ENCODE results near the gene DBT. TPM values are rescaled to one million over a fixed set of nuclear protein-coding genes. Genes with fewer than 3 reads are reported as not detected.

The DBT gene
- total RNA-seq, 1 donor from 2014 or later = 11.0 TPM

DNA sequence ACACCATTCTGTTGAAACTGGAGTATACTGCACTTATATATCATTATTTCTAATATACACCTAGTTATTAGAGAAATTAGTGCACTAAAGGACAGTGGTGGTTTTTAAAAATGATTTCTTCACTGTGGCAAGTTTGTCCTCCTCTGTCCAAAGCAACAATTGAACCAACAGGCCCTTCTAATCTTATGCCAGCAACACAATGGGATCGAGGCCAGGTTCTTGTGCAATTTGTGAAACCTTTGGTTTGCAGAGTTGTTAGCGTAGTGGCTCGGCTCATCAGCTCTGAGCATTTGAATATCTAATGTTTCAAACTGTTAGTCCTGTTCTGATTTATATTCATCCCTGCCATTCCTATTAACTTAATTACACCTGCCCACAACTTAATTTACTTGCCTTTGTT is 61.7 kb downstream of the DBT start:
- DNase-seq = peak; percentile 24

DNA sequence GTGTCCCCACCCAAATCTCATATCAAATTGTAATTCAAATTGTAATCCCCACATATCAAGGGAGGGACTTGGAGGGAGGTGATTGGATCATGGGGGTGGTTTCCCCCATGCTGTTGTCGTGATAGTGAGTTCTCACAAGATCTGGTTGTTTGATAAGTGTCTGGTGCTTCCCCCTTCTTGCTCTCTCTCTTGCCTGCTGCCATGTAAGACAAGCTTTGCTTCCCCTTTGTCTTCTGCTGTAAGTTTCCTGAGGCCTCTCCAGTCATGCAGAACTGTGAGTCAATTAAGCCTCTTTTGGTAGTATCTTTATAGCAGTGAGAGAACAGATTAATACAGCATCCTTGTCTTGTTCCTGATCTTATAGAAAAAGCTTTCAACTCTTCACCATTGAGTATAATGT is 65.1 kb downstream of the DBT start:
- DNase-seq = no peak

DNA sequence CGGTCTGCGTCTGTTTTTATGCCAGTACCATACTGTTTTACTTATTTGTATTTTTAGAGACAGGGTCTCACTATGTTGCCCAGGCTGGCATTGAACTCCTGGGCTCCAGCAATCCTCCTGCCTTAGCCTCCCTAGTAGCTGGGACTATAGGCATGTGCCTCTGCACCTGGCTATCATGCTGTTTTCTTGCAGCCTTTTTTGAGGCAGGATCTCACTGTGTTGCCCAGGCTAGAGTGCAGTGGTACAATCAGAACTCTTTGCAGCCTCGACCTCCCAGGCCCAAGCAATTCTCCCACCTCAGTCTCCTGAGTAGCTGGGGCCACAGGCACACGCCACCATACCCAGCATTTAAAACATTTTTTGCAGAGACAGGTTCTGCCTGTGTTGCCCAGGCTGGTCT is 66.3 kb downstream of the DBT start:
- no peak for DNase-seq

DNA sequence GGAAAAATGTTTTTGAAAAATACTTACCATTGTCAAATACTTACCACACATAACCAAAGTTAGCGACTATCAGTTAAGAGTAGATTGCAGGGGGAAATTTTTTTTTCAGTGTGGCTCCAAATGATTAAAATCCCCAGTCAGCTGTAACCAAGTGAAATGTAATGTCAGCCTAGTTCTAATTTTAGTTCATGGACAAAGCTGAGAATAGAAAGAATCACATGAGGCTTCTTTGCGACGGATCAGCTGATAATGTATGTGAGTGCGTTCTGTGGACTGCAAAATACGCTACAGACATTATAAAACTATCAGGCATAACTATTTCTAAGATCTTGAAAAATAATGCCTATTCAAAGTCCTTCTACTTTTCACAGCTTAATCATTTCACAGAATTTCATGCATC is 71.5 kb downstream of the DBT start, which contains the start of gene LRRC39:
LRRC39 (minus strand) TSS at position 166 of the 400 bp plus-strand sequence. CDS start 9,740 bp downstream, outside the sequence.
- peak; percentile 45 for DNase-seq

DNA sequence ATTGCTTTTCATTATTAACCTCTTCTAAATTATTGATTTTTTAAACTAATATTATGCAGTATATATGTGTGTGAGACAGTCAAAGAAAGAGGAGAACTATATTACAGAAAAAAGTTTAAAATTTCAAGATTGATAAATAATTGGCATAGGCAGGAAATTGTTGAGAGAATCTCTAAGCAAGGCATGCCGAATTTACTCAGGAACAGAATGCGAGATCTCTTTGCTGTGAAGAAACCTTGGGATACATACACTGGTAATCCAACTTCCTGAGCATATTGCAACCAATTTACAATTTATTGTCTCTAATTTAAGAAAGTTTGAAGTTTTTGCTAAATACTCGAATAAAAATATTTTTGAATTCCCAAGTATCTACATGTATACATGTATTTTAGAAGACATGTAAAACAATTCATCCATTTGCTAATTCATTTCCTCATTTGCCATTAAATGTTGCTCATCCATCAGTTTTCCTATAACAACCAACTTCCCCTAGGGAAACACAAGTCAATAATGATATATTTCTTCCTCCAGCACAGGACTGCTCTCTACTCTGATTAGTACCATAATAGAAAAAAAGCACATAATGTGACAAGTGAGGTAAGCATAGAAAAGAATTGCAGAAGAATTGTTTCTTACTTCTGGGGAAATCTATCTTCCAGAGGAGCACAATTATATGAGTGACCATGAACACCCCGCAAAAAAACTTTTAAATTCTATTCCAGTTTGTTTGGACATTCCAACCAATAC is 72.2 kb downstream of the DBT start:
- no peak for DNase-seq

DNA sequence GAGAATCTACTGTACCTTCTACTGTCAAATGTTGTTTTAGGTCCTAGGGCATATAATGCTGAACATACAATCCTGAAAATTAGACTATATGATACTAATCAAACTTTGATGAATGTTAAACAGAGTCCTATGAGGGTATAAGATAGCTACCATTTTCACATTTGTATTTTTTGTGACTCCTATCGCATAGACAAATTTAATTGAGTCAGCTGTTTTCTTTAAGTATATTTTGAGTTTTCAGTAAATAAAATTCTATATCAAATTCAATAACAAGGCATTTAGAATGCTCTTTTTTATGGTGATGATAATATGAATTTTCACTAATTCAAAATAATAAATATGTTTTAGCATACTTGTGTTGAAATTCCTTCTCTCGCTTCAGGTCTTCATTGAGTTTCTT is 81.6 kb downstream of the DBT start:
- no peak for DNase-seq

DNA sequence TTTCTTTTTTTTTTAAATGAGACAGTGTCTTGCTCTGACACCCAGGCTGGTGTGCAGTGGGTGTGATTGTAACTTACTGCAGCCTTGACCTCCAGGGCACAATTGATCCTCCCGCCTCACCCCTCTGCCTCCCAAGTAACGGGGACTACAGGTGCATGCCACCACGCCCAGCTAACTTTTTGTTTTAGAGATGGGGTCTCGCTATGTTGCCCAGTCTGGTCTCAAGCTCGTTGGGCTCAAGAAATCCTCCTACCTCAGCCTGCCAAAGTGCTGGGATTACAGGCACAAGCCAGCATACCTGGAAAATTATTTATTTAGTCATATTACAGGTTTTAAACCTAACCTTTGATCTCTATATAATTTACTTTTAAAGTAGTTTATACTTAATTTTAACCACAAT is 84.9 kb downstream of the DBT start:
- DNase-seq = no peak

DNA sequence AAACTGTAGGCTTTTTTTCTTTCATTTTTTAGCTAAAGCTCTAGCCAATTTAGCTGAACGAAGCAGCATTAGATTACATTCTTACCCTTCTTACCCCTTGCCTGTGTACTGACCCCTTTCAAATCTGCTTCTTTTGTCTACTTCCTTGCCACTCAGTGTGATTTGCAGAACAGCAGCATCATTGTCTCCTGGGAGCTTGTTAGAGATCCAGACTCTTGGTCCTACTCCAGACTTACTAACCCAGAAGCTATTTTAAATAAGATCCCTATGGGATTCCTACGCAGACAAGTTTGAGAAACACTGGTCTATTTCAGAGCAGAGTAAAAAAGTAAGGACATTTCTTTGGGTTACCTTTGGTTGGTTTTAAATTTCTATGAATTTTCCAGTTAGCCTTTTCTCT is 85.4 kb downstream of the DBT start:
- DNase-seq = peak; percentile 55

DNA sequence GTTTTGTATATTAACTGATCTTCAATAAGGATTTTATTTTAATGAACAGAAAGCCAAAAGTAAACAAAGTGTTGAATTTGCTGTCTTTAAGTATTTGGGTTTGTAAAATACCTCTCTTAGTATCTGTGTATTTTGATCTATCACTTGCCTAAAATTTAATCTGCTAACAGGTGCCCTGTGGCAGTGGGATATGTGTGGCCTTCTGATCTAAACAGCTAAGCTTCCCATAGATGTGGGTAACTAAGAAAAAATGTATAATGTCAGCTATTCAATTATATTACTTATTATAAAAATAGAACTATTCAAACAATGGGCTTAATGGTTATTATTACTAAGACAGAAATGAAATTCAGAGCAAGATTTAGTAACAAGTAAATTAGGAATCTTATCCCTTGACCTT is 86.8 kb downstream of the DBT start:
- DNase-seq = no peak

DNA sequence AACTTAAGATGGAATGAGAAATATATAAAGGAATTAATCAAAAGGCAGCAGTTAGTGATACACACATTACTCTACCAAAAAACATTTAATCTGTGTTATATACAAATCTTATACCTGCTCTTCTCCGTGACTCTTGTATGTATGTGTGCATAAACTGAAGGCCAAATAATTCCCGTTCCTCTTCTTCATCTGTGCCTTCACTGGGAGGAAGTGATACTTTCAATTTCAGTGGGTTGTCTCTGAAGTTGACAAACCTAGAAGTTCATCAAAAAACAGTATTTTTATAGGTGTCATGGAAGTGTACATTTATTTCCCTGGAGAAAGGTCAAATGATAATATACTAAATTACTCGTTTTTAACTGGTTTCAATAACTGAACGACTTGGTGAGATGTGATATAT is 97.4 kb downstream of the DBT start:
- DNase-seq = no peak

DNA sequence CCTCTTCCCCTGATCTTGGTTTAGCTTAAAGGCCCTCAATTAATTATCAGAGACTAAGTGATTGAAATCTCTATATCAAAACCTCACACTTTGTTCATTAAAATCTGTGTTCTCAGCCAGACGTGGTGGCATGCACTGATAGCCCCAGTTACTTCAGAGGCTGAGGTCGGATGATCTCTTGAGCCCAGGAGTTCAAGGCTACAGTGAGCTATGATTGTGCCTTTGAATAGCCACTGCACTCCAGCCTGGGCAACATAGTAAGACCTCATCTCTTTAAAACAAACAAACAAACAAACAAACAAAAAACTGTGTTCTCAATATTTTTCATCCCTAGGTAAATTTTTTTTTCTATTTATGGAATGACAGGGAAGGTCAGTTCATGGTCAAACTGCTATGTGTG is 98.0 kb downstream of the DBT start:
- no peak for DNase-seq

DNA sequence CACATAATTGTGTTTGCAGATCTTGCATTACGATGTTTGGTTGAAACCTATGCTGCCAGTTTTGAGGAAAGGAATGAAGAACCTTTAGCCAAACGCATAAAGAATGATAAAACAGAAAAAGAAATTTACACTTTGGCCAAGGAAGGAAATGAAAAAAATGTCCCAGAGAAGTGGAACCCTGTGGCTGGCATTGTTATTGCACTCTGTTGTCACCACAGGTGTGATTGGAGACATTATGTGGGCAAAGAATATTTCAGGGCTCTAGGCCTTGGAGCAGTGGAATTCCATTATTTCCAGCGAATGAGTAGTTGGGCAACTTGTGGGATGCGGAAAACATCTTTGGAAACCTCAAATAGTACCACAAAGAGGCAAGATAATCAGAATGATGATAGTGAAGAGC is 101.8 kb downstream of the DBT start:
- DNase-seq = no peak

DNA sequence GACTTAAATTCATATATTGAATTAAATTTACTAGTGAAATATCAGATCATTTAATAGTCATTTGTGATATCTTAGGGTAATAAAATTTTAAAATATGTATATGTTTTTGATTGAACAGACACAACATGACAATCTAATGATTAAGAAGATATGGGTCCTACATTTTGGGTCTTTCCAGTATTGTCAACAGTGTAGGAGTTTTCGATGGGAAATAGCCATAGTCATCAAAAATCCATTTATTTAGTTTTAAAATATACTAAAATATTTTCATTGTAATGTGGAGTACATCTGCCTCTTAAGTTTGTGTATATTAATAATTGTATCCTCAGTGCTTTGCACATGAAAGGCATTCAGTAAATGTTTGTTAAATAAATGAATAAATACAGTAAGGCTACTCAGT is 102.7 kb downstream of the DBT start:
- DNase-seq = no peak

DNA sequence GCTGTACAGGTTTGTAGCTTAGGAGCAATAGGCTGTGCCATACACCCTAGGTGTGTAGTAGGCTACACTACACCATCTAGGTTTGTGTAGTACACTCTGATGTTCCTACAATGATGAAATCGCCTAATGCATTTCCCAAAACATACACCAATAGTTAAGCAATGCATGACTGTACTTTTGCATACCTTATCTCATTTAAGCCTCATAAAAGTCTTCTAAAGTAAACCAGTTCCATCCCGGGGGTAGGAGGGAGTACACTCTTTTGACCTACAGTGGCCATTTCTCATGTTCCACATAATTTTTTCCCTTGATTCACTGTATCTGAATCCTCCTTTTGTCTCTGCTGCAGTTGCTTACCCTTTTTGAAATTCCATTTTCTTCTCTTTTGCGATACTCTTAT is 104.5 kb downstream of the DBT start:
- no peak for DNase-seq

DNA sequence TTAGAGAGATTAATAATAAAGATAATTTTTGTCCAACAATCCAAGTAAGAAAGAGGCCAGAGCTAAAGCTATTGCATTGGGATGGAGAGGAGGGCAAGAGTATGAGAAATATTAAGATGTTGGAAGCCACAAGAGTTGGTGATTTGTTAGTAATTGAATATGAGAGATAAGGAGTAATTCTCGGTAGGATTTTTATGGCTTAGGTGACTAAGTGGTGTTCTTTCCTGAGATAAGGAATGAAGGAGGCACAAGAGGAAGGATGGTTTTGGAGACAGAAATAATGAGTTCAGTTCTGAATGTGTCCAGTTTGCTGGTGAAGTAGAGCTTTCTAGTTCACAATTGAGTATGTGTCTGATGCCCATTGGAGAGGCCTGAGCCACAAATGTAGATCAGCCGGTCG is 107.3 kb downstream of the DBT start:
- DNase-seq = no peak

DNA sequence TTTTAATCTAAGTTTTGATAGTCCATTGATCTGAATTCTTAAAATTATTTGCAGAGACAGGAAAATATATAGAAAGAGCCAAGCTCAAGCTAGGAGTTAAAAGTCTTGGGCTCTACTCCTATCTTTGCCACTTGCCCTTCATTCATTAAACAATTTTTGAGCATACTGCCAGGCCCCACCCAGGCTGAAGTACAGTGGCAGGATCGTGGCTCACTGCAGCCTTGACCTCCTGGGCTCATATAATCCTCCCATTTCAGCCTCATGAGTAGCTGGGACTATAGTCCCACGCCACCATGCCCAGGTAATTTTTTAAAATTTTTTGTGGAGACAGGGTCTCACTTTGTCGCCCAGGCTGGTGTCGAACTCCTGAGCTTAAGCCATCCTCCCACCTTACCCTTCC is 108.4 kb downstream of the DBT start:
- no peak for DNase-seq

DNA sequence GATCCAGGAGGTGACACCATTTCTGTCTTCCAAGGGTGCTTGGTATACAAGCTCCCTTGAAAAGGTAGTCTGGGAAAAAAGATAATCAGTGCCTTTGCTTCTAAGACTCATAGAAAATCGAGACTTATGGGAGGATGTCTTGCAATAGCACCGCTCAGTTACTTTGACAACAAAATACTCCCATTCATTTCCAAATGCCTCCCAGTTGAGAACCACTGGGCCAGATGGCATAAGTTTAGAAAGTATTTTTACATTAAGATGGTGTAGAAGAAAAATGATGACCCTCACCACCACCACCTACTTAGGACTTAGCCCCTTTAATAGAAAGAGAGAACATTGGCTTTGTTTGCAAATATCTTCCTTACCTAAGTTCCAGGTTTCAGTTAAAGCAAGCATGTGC is 112.0 kb downstream of the DBT start:
- no peak for DNase-seq

Small RNA genes lying within 50 kb of the gene (small RNA-seq; reads per million reads assigned to genes)
- not detected for gene AL445928.1 (ENCODE audit: low replicate concordance)
- not detected for gene MIR553 (ENCODE audit: low replicate concordance)
- not detected for gene RPL23AP90 (ENCODE audit: low replicate concordance)

Other genes starting within 250 kb of the DBT start
- 3.9 TPM for gene SASS6, start 116.9 kb downstream of the DBT start, total RNA-seq
- gene TRMT13, start 116.7 kb downstream of the DBT start, total RNA-seq = 32.6 TPM
- 132 TPM for gene LRRC39, start 71.6 kb downstream of the DBT start, total RNA-seq
- 30.6 TPM for gene RTCA, start 16.4 kb upstream of the DBT start, total RNA-seq
- 12.8 TPM for gene CDC14A, start 102.7 kb upstream of the DBT start, total RNA-seq